Measurements from ENCODE around the gene CFTR.

- TF ChIP-seq CTCF (IDR thresholded peaks at IDR 0.05 in 4 of 5, conservative IDR thresholded peaks at IDR 0.05 in 1 of 5) = no peak
- no peak for TF ChIP-seq POLR2A (IDR thresholded peaks at IDR 0.05)
Observed at GRCh38 chr7:117606132-117606531, 126.3 kb downstream of the CFTR start.

Data from gastrocnemius medialis (tissue), 4 donors.